Inferior parietal cortex (tissue), 1 donor: ENCODE results near the gene VAV1.
"Not testable (repeated sequence)": the region's sequence is repeated elsewhere in the genome, so short reads cannot be mapped to it uniquely, and the experiment has no call there.

Experiments
- DNase-seq: peaks from one replicate; pipeline ENCODE4 v3.0.0-alpha.2; 2016; ENCODE audit errors: extremely low spot score

The VAV1 gene

GRCh38 chr19:6737284-6737872, 35.1 kb upstream of the VAV1 start, which contains the start of gene GPR108:
Gene GPR108, minus strand, starts transcription at chr19:6737580. Its CDS starts 4 bp downstream, at chr19:6737576.
- peak; percentile 100 for DNase-seq

- peak; percentile 66 for DNase-seq
Observed at GRCh38 chr19:6737873-6738786, 34.4 kb upstream of the VAV1 start.

GRCh38 chr19:6738787-6739389, 33.6 kb upstream of the VAV1 start:
- no peak for DNase-seq

GRCh38 chr19:6739390-6739882, 33.1 kb upstream of the VAV1 start, which contains the start of gene TRIP10:
Gene TRIP10, plus strand, starts transcription at chr19:6739680. Its CDS starts 82 bp downstream, at chr19:6739762.
- DNase-seq = peak; percentile 71

GRCh38 chr19:6739883-6740588, 32.5 kb upstream of the VAV1 start:
- DNase-seq = no peak

GRCh38 chr19:6740589-6741343, 31.7 kb upstream of the VAV1 start:
- no peak for DNase-seq

GRCh38 chr19:6743066-6743465, 29.4 kb upstream of the VAV1 start:
- no peak for DNase-seq

- no peak for DNase-seq
Observed at GRCh38 chr19:6743714-6744380, 28.7 kb upstream of the VAV1 start.

- DNase-seq = no peak
Observed at GRCh38 chr19:6744381-6745301, 27.9 kb upstream of the VAV1 start.

GRCh38 chr19:6745965-6746364, 26.5 kb upstream of the VAV1 start:
- DNase-seq = no peak

GRCh38 chr19:6748543-6748942, 24.0 kb upstream of the VAV1 start:
- not testable (repeated sequence) for DNase-seq

GRCh38 chr19:6750062-6750461, 22.4 kb upstream of the VAV1 start:
- no peak for DNase-seq

GRCh38 chr19:6751189-6751588, 21.3 kb upstream of the VAV1 start:
- DNase-seq = no peak

- no peak for DNase-seq
Observed at GRCh38 chr19:6752256-6753177, 20.0 kb upstream of the VAV1 start.

GRCh38 chr19:6753178-6754031, 19.1 kb upstream of the VAV1 start:
- DNase-seq = peak; percentile 39

GRCh38 chr19:6754136-6754535, 18.4 kb upstream of the VAV1 start:
- DNase-seq = no peak
